Activated CD4-positive, alpha-beta T cell treated with anti-CD3 and anti-CD28 coated beads, Interleukin-2, Interleukin-4, amounts not matched to agents 100 ng/mL and 50 ng/mL, durations not matched to agents 16 hours and 8 hours (primary cell): ENCODE data around the gene CGN.
"Not testable (repeated sequence)": the region's sequence is repeated elsewhere in the genome, so short reads cannot be mapped to it uniquely, and the experiment has no call there.

Experiments used
- DNase-seq: peaks from one replicate; pipeline ENCODE4 v3.0.0-alpha.2; 2020; ENCODE audit warnings: low spot score

The CGN gene

DNA sequence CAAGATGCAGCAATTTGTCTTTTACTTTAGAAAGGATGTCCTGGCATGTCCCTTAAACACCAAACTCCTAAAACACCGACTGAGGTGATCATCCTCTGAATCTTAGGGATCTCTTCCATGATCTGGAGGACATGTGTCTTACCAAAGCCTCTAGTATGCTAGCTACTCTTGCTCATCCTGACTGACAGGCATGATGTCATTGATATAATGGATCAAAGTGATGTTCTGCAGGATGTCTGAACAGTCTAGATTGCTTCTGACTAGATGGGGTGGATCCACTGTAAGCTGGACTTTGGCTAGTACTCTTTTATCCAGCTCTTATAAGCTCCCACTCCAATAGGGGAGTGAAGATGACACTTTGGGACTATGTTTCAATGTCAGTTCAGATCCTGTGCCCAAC is 11.3 kb upstream of the CGN start:
- no peak for DNase-seq

DNA sequence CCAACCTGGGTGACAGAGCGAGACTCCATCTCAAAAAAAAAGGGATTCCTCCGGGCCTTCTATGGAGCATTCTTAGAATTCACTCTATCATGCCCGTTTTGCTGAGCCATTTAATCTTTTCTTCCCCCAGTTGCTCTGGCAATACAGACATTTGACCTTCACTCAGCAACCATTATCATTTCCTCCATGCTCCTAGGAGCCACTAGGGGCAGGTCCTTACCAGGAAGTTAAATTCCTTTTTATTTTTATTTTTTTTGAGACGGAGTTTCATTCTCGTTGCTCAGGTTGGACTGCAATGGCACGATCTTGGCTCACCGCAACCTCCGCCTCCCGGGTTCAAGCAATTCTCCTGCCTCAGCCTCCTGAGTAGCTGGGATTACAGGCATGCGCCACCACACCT is 9.7 kb upstream of the CGN start:
- DNase-seq: no peak

DNA sequence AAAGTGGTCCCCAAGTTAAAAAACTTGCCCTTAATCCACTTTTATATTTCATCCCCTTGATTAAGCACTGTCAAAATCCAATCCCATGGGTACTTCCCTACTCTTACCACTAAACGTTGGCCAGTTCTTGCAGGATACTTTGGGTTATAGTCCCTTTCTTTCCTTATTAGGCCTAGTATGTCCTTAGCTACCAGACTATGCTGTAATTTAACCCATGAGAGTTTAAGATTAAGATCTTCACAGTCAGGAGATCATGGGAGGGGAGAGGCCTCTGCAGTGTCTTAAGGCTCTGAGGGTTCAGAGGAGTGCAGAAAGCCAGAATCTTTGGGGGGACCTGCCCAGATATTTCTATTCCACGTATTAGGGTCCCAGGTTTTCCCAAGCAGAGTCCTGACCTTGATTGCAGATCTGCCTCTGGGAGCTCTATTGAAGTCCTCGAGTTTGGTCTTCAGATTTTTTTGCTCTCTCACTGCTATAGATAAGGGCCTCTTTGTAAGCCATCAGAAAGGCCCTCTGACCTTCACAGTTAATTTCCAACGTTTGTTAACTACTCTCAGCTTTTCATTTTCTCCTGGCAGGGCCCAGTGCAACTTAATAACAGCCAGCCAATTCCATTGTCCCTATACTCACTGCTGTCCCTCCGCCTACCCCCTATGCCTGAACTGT is 9.0 kb upstream of the CGN start:
- no peak for DNase-seq

DNA sequence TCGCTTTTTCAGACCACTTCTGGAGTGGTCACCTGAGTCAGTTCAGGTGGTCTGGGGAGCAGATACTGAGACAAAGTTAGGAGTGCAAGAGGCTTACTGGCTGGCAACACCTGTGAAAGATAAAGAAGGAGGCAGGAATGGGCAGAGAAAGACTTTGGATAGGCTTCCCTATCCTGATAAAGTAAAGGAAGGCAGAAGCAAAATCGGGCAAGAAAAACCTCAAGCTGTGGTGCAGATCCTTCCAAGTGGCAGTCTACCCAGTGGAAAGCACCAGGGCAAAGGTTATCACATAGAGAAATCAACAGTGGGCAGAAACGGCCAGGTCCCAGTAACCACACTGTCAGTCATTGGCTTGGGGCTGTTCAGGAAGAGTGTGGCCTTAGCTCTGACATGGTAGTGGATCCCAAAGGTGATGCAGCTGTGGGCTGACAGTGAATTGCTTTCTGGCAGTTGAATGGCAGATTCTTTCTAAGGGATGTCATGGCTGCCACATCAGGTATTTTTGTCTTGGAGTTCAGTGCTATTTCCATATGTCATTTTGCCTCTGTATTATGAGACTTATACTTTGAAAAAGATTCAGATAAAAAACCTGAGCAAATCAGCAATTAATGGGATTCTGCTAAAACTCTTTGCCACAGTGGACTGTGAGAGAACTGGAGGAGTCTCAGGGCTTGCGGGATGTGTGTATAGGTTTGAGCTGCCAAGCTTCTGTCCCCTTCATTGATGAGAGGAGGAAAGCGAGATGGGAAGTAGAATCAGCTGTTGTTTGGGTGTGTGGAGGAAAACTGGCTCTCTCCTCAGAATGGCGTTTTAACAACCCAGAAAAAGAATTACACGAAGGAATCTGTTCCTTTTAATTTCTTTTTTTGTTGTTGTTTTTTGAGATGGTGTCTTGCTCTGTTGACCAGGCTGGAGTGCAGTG is 8.1 kb upstream of the CGN start:
- no peak for DNase-seq

DNA sequence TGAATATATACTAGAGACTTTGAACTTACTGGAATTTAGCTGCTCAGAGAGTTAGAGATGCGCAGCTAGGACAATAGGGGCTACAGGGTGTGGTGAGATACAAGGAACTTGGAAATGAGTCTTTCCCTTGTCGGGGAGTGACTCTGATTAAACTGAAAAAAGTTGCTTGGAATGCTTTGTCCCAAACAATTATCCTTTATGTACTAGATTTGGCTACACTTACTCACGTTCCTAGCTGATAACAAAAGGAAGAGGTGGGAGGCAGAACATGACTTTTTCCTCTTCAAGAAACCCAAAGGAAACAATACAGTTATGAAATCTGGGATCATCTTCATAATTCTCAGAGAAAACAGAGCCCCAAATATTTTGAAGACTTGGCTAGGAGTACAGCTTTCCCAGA is 6.9 kb upstream of the CGN start:
- DNase-seq: no peak

DNA sequence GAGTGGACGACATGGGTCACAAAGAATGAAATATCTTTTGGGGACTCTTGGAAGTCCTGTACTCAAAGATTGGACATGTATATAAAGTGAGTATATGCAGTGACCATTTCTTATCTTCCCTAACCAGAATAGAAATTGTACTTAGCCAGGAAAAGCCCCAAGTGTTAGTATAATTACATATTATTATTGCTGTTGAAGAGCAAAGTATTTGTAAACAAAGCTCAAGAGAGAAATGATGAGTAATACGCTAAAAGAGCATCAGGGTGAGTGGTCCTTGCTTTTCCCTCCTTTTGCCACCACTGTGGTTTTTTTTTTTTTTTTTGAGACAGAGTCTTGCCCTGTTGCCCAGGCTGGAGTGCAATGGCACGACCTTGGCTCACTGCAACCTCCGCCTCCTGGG is 6.4 kb upstream of the CGN start:
- no peak for DNase-seq

DNA sequence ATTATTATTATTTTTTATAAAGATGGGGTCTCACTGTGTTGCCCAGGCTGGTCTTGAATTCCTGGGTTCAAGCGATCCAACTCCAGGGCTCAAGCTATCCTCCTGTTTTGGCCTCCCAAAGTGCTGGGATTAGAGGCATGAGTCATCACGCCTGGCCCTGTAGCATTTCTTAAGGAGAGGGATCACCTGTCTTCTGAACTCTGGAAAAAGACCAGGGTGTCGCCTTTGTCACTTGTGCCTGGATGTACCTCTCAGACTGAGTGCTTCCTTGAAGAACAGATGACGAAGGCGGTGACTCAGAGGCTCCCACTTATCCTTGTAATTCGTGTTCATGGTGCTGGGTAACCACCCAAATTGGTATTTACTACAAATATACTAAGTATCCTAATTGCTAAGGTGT is 2.4 kb upstream of the CGN start:
- no peak for DNase-seq

DNA sequence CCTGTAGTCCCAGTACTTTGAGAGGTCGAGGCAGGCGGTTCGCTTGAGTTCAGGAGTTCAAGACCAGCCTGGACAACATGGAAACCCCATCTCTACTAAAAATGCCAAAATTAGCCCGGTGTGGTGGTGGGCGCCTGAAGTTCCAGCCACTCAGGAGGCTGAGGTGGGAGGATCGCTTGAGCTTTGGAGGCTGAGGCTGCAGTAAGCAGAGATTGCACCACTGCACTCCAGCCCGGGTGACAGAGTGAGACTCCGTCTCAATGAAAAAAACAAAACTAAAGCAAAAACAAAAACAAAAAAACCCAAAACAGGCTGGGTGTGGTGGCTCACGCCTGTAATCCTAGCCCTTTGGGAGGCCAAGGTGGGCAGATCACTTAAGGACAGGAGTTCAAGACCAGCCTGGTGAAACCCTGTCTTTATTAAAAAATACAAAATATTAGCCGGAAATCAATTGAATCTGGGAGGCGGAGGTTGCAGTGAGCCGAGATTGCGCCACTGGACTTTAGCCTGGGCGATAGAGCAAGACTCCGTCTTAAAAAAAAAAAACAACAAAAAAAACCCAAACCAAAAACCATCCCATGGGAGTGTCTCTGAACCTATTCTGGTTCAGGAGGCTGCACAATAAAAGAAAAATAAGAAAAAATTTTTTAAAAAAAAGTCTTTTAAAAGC is 1.7 kb upstream of the CGN start:
- DNase-seq: no peak

DNA sequence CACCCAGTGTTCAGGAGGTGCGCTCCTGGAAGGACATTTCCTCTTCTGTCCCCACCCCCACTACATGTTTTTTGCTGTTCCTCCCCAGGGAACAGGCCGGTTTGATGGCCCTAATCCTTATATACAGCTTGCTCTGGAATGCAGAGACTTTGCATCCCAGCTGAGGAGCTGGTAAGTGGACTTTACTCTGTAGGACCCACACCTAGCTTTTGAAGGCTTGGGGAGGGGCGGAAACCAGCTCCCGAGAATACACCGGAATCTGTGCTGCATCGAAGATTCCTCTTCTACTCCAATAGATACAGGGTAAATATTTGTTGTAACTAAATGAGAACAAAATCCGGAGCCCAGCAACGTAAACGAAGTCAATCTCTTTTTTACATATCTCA is 1.2 kb upstream of the CGN start:
- no peak for DNase-seq

DNA sequence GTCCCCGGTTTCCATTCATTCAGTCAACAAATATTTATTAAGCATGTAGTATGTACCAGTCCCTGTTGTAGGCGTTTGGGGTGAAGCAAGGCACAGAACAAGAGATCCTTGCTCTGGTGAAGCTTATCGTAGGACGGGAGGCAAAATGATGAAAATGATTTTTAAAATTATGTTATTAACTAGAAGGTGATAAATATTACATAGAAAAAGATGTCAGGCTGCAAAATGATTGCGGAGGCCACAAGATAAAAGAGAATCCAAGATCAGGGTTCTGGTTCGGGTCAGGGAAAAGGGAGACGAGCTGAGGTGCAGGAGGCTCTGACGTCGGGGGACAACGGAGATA is 602 bp upstream of the CGN start:
- DNase-seq: no peak

DNA sequence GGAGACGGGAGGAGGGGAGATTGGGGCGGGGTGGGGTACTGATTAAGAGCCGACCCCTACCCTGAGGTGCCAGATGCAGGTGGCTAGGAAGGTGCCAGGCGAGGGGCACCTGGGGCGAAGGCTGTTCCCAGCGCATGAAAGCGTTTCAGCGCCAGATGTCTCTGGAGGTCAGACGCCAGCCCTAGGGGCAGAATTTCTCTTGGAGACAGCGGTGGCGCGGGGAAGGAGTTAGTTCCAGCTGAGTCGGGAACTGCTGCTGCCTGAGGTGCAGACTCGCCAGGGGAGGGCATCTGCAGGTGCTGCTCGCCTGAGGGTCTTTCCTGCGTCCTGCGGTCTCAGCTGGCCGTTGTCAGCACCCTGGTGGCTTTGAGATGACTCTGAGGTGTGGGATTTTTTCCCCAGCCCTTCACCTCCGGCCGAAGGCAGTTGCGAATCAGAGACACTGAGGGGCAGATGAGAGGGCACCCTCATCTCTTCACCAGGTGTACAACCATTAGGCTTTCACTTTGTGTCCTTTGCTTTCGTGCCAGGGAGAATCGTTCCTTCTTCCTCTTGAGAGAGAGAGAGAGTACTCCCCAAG is 539 bp downstream of the CGN start:
- DNase-seq: no peak

DNA sequence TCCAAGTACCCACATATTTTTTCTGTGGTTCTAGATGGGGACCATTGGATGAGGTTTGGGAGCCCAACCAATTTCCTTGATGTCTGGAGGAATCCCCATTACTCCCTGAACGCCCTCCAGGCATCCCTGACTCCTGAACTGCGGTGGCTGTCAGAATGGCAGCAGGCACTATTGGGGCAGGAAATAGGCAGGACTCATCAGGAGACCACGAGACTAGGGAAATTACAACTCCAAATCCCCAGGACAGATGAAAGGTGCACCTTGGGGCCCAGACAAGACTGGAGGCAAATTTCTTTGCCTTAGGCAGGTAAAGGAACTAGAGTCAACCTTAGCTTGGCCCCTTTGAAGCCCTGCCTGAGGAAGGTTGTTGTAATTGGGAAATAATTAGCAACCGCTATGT is 1.1 kb downstream of the CGN start:
- no peak for DNase-seq

DNA sequence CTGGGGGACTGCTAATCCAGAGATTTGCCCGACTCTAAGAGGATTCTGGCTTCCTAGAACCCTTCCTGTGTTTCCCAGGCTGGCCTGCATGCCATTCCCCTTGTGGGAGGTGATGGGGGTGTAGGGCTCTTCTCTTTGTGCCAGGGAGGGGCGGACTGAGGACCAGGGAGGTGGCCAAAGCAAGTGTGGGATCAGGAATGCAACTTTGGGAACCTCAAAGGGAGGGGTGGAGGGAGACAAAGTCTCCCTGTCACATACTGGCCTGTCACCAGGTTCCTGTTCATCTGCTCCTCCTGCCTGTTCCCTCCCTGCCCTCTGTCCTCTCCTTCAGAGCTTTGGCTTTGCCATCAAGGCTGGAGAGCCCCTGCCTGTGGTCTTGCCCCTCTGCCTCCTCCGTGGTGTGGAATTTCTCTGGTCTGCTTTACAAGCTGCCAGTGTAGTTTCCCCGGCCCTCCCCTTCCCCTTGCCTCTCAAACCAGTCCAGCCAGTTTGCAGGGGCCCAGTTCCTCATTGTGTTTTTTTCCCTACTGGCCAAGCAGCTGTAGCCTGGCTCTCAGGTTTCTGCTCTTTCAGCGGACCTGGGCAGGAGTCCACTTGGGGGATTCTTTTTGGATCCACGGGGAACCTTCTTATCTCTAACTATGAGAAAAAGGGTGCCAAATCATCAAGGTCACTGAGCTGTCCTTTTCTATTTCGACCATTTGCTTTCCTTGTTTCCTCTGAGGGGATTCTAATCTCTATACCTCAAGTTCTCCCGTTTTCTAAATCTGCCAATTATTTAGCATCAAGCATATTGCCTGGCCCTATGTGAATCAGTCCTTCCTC is 1.8 kb downstream of the CGN start:
- DNase-seq: no peak

DNA sequence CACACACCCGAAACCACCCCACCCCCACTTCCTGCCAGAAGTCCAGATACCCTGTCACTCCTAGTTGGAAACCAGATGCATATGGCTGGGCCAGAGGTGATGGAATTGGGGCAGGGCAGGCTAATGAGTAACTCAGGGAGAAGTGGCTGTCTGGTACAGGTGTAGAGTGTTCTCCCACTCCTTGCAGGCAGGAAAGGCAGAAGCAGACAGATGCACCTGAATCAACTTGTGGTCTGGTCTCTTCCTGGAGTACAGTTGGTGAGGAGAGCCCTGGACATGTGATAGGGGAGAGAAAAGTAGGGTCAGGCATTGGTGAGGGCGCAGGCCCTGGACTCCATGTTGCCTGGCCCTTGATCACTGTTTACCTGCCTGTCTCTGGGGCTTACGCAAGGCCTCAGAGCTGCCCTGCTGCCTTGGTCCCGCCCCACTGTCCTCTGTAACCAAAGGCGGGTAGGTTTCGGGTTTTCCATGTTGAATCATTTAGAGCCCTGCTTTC is 2.5 kb downstream of the CGN start:
- no peak for DNase-seq

DNA sequence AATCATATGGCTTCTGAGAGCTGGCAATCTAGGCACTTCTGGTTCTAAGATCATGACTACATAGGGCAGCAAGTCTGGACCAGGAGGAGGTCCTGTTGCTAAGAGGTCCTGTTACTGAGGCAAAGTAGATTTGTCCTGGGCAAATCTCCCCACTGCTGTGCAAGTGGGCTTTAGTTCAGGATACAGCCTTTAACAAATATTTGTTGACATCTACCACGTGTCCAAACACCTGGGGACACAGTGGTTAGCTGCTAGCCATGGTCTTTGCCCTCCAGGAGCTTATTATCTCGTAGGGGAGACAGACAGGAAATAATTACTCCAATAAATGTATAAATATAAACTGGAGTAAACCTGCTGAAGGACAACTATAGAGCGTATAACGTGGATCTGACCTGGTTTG is 3.2 kb downstream of the CGN start:
- DNase-seq: no peak

DNA sequence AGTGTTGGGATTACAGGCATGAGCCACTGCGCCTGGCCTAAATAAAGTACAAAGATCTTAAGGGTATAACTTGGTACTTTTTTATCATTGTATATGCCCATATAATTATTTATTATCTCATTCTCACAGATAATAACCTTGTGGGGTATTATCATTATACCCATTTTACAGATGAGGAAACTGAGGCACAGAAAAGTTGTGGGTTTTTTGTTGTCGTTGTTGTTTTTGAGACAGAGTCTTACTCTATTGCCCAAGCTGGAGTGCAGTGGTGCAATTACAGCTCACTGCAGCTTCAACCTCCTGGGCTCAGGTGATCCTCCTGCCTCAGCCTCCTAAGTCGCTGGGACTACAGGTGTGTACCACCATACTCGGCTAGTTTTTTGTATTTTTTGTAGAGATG is 4.1 kb downstream of the CGN start:
- no peak for DNase-seq

DNA sequence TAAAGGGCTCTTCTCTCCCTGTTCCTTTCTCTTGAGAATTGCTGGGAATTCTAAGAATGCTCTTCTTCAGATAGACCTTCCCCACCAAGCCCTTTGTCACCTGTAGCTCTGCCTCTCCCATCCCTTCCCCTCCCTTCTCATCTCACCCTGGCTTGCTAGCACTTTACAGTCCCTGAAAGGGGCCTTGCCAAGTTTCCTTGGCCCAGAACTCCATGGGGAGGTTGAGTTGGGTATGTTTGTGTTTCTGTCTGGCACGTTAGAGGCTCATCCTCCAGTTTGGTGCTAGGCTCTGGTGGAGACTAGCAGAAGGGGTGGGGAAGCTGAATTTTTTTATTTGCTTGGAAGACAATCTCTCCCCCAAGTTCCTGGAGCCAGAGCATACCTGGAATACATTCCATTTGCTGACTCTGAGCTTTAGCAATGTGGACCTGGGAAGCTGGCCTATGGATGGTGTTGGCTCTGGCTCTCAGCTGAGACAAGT is 4.9 kb downstream of the CGN start:
- DNase-seq: no peak

DNA sequence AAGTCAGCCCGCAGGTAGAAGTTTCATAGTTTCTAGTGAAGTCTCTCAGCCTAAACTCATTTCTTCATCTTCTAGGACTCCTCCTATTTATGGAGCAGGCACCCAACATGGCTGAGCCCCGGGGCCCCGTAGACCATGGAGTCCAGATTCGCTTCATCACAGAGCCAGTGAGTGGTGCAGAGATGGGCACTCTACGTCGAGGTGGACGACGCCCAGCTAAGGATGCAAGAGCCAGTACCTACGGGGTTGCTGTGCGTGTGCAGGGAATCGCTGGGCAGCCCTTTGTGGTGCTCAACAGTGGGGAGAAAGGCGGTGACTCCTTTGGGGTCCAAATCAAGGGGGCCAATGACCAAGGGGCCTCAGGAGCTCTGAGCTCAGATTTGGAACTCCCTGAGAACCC is 7.2 kb downstream of the CGN start:
- no peak for DNase-seq

DNA sequence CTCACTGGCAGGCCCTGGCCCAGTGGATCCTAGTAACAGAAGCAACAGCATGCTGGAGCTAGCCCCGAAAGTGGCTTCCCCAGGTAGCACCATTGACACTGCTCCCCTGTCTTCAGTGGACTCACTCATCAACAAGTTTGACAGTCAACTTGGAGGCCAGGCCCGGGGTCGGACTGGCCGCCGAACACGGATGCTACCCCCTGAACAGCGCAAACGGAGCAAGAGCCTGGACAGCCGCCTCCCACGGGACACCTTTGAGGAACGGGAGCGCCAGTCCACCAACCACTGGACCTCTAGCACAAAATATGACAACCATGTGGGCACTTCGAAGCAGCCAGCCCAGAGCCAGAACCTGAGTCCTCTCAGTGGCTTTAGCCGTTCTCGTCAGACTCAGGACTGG is 7.7 kb downstream of the CGN start:
- DNase-seq: no peak

DNA sequence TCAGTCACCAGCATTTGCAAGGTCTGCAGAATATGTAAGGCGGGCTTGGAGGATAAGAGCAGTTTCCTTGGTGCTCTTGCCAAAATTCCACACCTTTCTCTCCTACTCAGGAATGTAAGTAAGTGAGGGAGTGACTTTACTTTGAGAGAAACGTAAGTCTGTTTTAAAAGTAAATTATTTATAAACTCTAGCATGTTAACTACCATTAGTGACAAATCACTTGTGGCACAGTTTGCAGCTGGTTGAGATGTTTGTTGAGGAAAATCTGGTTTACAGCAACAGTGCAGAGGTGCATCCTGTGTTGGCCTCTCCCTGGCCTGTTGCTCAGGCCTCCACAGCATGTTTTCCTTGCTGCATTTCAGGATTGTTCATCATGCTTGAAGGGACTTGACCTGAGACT is 8.5 kb downstream of the CGN start:
- DNase-seq: no peak

DNA sequence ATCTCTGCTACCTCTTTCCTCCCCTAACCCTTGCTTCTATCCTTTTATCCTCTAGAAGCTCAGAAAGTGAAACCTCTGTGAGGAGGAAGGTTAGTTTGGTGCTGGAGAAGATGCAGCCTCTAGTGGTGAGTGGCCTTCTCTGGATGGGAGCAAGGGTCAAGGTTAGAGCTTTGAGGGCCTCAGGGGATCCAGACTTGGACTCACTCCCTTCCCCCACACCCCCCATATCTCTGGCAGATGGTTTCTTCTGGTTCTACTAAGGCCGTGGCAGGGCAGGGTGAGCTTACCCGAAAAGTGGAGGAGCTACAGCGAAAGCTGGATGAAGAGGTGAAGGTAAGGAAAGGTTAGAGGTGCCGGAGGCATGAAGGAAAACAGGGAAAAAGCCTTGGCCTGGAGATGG is 9.2 kb downstream of the CGN start:
- no peak for DNase-seq

DNA sequence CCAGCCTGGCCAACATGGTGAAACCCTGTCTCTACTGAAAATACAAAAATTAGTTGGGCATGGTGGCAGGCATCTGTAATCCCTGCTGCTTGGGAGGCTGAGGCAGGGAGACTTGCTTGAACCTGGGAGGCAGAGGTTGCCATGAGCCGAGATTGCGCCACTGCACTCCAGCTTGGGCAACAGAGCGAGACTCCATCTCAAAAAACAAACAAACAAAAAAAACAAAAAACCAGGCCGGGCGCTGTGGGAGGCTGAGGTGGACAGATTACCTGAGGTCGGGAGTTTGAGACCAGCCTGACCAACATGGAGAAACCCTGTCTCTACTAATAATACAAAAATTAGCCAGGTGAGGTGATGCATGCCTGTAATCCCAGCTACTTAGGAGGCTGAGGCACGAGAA is 11.2 kb downstream of the CGN start:
- DNase-seq: not testable (repeated sequence)
